WI38 (cell line): ENCODE measurements around the gene NEK6.

Experiments
- H3K4me3 ChIP-seq: 2 replicates; pipeline ENCODE4 v1.5.1; 2011; ENCODE audit warnings: low read depth, mild to moderate bottlenecking, control low read depth, low read length
- TF ChIP-seq, protein P1 (sequence below): IDR thresholded peaks from 2 replicates; pipeline ENCODE4 v1.5.1; 2012; ENCODE audit warnings: low read depth, mild to moderate bottlenecking, control low read depth, low read length

Gene NEK6

DNA sequence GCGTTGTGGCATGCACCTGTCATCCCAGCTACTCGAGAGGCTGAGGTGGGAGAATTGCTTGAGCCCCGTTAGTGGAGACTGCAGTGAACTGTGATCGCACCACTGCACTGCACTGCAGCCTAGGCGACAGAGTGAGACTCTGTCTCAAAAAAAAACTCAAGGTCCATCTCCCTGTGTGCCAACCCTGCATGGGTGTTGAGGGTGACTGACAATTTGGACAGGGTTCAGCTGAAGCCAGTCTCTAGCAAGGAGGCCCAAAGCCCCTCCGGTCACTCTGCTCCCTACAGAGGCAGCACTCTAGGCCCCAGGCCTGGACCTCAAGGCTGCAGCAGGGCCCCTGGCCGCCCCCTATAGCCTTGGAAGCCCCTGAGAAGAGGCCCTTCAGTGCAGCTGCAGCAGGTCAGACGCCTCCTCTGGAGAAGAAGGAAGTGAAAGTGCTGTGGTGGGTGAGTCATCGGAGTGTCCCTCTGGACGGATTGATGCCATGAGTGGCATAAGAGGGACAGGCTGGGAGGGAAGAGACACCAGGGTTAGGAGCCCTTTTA is 39.2 kb upstream of the NEK6 start:
- H3K4me3 ChIP-seq = no peak overlapping the region
- TF ChIP-seq, protein P1, sequence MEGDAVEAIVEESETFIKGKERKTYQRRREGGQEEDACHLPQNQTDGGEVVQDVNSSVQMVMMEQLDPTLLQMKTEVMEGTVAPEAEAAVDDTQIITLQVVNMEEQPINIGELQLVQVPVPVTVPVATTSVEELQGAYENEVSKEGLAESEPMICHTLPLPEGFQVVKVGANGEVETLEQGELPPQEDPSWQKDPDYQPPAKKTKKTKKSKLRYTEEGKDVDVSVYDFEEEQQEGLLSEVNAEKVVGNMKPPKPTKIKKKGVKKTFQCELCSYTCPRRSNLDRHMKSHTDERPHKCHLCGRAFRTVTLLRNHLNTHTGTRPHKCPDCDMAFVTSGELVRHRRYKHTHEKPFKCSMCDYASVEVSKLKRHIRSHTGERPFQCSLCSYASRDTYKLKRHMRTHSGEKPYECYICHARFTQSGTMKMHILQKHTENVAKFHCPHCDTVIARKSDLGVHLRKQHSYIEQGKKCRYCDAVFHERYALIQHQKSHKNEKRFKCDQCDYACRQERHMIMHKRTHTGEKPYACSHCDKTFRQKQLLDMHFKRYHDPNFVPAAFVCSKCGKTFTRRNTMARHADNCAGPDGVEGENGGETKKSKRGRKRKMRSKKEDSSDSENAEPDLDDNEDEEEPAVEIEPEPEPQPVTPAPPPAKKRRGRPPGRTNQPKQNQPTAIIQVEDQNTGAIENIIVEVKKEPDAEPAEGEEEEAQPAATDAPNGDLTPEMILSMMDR = peak; percentile 26; the same call in 1 of the 2 replicates

DNA sequence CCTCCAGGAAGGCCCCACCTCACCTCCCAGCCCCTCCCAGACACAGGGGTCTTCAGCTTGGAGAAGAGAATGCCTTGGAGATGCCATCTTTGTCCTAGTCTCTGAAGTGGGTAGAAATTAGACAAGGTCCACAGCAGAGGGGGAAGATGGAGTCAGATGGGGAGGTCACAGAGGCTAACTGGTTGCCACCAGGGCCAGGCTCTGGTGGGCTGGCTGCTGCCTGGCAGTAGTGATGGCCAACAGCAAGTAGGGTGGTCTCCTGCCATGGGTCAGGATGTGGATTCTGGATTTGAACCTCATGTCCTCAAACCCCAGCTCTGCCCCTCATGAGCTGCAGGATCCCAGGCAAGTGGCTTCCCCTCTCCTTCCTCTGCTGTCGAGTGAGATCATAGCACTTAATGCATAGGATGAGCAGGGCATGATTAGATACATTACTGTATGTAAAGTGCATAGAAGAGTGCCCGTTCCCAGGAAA is 38.7 kb upstream of the NEK6 start:
- H3K4me3 ChIP-seq = no peak overlapping the region
- TF ChIP-seq, protein P1 = no peak

DNA sequence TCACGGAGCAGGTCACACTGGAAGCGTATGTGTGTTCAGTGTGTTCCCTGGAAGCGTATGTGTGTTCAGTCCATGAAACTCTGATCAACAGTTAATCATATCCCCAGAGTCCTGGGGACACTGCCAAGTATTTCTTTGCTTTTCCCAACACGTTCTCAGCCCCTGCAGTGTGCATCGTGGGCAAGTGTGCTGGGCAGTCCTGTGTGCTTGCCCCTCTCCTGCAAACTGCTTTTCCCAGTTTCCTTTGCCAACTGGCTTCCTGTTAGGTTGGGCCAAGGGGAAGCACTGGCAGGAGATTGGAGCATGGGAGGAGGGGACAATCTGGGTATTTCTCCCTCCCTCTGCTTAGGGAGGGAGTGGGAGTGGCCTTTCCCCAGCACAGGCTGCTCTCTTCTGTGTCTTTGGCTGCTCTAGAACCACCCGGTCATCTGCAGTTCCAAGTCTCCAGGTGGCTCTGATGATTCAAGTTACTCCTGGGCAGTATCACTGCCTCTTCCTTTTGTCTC is 36.8 kb upstream of the NEK6 start:
- TF ChIP-seq, protein P1 = no peak
- no peak overlapping the region for H3K4me3 ChIP-seq

DNA sequence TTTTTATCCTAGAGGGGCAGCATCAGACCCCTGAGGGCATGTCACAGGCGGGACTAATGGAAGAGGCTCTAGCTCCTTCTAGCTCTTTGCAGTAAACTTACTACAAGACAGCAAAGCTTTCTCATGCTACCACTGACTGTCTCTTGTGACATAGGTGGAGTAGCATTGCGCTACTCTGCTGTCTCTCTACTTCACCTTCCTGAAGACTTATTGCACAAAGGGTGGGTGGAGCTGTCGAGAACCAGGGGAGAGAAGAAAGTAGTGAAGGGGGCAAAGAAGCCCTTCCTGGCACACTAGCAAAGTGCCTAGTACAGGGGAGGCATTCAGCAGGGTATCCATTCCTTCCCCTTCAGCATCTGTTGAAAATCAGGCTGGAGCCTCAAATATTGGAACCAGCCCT is 36.1 kb upstream of the NEK6 start:
- no peak overlapping the region for H3K4me3 ChIP-seq
- TF ChIP-seq, protein P1 = no peak

DNA sequence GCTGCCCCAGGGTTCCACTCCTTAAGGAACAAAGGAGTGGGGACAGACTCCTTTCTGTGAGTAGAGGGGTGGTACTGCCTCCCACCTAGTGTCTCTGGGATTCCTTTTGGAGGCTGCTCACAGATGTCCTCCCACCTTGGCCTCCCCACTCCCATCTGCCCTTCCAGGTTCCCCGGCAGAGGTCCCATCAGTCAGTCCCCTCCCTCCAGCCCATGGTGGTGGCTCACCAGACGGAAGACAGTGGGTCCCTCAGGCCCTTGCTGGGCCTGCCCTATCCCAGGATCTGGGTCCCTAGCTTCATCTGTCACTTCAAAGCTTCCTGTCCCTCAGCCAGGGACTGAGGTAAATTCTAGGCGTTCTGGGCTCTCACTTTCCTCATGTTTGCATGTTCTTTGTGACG is 35.6 kb upstream of the NEK6 start:
- TF ChIP-seq, protein P1 = no peak
- H3K4me3 ChIP-seq = no peak overlapping the region

DNA sequence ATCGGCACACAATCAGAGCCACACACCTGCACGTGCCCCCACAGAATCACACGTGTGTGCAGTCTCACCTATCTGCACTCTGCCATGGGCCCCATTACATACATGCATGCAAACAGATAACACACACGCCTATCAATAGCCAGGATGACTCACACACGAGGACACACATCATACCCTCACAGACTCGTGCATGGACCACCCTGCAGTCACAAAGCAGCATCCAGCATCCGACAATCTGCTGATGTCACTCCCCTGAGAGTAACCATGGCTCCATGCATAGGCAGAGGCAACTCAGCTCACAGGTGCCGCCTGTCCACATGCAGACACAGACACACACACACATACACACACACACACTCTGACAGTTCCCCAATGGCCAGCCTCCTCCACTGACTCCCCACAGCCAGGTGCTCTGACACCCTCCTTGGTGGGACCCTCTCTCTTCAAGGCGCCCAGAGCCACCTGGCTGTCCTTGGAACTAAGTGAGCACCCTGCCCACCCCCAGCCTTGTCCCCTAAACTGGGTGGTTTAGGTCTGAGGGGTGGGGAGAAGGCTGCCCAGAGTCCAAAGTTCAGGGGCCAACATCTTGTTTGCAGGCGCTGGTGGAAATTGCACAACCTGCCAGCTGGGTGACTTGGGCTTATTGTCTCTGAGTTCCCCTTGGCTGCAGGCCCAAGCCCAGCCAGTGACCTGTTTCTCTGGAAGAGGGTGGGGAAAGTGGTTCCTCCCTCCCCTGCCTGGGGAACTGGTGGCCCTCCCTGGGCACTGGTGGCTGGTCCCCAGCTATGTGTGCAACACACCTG is 34.6 kb upstream of the NEK6 start:
- TF ChIP-seq, protein P1 = no peak

DNA sequence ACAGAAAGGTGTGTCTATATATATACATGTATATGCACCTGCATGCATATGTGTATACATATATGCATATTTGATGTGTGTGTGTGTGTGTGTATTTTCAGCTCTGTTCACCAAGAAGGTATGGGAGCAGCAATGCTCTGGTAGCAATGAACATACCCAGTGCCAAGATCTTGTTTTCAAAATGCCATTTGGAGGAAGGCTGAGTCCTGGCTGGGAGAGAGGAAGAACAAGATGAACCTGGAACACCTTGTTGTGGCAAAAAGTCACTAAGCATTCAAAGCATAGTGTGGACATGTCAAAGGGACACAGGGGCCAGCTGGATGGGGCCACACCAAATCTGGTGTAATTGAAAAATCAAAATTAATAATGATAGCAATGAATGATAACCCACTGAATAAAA is 31.8 kb upstream of the NEK6 start:
- H3K4me3 ChIP-seq = no peak overlapping the region
- TF ChIP-seq, protein P1 = no peak

More for the DNA sequence above, 34.6 kb upstream of the NEK6 start:
- H3K4me3 ChIP-seq = no peak overlapping the region
